ENCODE results near the gene NEO1.

Gene NEO1

GRCh38 chr15:73081321-73081958 is 29.2 kb downstream of the NEO1 start:
- Mint-ChIP-seq H3K36me3 (peaks cover 6% of the 10 kb centered on the region), H3K4me1 (no peaks in the 10 kb centered on the region), H3K9me3 (peaks cover 4% of the 10 kb centered on the region), H3K4me3 (no peak overlapping the region), H3K27ac (no peak overlapping the region), H3K27me3 (no peaks in the 10 kb centered on the region)
- ATAC-seq, result no peak

GRCh38 chr15:73082812-73083211 is 30.5 kb downstream of the NEO1 start:
- no peaks in the 10 kb centered on the region for H3K4me1 Mint-ChIP-seq
- H3K27ac Mint-ChIP-seq, result no peak overlapping the region
- H3K36me3 Mint-ChIP-seq, result peaks cover 6% of the 10 kb centered on the region
- H3K27me3 Mint-ChIP-seq, result no peaks in the 10 kb centered on the region
- no peak for ATAC-seq
- no peak overlapping the region for H3K4me3 Mint-ChIP-seq
- peaks cover 4% of the 10 kb centered on the region for H3K9me3 Mint-ChIP-seq

DNA sequence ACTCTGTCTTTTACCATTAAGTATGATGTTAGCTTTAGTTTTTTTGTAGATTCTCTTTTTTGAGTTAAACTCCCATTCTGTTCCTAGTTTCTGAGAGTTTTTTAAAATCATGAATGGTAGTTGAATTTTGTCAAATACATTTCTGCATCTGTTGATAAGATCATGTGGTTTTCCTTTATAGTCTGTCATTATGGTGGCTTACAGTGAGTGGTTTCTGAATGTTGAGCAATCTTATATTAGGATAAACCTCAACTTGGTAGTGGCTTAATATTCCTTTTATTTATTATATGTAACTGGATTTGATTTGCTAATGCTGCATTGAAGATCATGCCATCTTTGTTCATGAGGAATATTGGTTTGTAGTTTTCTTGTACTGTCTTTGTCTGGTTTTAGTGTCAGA is 34.8 kb downstream of the NEO1 start:
- no peak overlapping the region for H3K4me3 Mint-ChIP-seq
- H3K27me3 Mint-ChIP-seq, result no peaks in the 10 kb centered on the region
- ATAC-seq, result no peak
- no peaks in the 10 kb centered on the region for H3K4me1 Mint-ChIP-seq
- no peak overlapping the region for H3K27ac Mint-ChIP-seq
- H3K36me3 Mint-ChIP-seq, result peaks cover 6% of the 10 kb centered on the region
- H3K9me3 Mint-ChIP-seq, result peaks cover 4% of the 10 kb centered on the region

GRCh38 chr15:73105064-73105463 is 52.8 kb downstream of the NEO1 start:
- Mint-ChIP-seq H3K36me3 (no peaks in the 10 kb centered on the region), H3K4me1 (no peaks in the 10 kb centered on the region), H3K27ac (no peak overlapping the region), H3K4me3 (no peak overlapping the region), H3K9me3 (no peaks in the 10 kb centered on the region), H3K27me3 (no peaks in the 10 kb centered on the region)
- no peak for ATAC-seq

DNA sequence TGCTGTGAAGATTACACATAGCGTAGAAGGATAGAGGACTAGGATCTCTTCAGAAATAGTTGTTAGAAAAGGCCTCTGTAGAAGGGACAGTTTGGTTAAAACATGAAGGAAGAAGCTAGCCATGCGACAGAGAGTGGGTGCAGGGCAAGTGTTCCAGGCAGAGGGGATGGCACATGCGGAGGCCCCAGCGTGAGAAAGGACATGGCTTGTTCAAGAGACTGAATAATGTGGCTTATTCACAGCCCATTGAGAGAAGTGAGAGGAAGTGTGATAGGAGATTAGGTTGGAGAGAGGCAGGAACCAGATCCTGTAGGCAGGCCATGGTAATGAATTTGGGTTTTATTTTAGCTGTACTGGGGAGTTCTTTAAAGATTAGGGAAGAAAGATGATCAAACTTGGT is 56.4 kb downstream of the NEO1 start:
- H3K27me3 Mint-ChIP-seq, result no peaks in the 10 kb centered on the region
- H3K4me1 Mint-ChIP-seq, result no peaks in the 10 kb centered on the region
- H3K9me3 Mint-ChIP-seq, result no peaks in the 10 kb centered on the region
- no peaks in the 10 kb centered on the region for H3K36me3 Mint-ChIP-seq
- ATAC-seq, result no peak
- no peak overlapping the region for H3K4me3 Mint-ChIP-seq
- no peak overlapping the region for H3K27ac Mint-ChIP-seq

GRCh38 chr15:73109765-73110164 is 57.5 kb downstream of the NEO1 start:
- no peaks in the 10 kb centered on the region for H3K4me1 Mint-ChIP-seq
- ATAC-seq, result no peak

DNA sequence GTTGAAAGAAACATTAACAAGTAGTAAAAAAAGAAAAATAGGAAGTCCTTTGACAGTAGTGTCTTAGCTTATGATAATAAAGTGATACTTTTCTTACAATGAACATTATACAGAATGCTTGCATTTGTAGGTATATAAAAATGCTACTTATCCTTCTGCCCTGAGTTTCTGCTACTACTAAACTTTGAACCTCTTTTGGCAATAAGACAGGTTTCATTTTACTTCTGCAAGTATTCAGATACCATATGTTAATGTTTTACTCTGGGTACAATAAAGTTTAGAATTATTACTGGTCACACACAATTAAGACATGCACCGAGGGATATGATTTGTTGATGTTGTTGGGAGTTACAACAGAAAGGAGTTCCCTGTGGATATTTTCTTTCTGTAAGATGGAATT is 57.9 kb downstream of the NEO1 start:
- no peaks in the 10 kb centered on the region for H3K27me3 Mint-ChIP-seq

More at GRCh38 chr15:73109765-73110164, 57.5 kb downstream of the NEO1 start:
- H3K27me3 Mint-ChIP-seq, result no peaks in the 10 kb centered on the region
- no peak overlapping the region for H3K27ac Mint-ChIP-seq
- H3K36me3 Mint-ChIP-seq, result no peaks in the 10 kb centered on the region
- H3K4me3 Mint-ChIP-seq, result no peak overlapping the region
- H3K9me3 Mint-ChIP-seq, result no peaks in the 10 kb centered on the region

DNA sequence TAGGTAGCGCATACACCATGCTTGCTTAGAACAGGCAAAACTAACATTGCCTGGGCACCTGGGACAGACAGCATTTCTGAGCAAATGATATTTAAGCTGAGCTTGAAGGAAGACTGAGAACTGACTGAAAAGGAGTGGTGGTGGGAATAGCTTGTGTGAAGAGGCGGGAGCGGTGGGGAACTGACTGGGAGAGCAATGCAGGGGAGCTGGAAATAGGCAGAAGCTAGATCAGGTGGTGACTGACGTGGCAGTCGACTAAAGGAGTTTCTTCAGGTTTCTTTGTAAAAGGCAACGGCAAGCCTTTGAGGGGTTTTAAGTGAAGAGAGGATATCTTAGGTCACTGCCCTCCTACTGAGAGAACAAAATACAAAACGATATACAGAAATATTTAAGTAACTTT is 61.8 kb downstream of the NEO1 start:
- ATAC-seq, result no peak
- peaks cover 10% of the 10 kb centered on the region for H3K36me3 Mint-ChIP-seq
- no peaks in the 10 kb centered on the region for H3K27me3 Mint-ChIP-seq
- no peaks in the 10 kb centered on the region for H3K9me3 Mint-ChIP-seq
- H3K4me1 Mint-ChIP-seq, result no peaks in the 10 kb centered on the region
- H3K4me3 Mint-ChIP-seq, result no peak overlapping the region
- no peak overlapping the region for H3K27ac Mint-ChIP-seq

More for the DNA sequence above, 57.9 kb downstream of the NEO1 start:
- Mint-ChIP-seq H3K4me1 (no peaks in the 10 kb centered on the region), H3K36me3 (no peaks in the 10 kb centered on the region), H3K4me3 (no peak overlapping the region), H3K27ac (no peak overlapping the region), H3K9me3 (no peaks in the 10 kb centered on the region)
- no peak for ATAC-seq

- no peak overlapping the region for H3K4me3 Mint-ChIP-seq
- no peaks in the 10 kb centered on the region for H3K9me3 Mint-ChIP-seq
- no peaks in the 10 kb centered on the region for H3K4me1 Mint-ChIP-seq
- no peaks in the 10 kb centered on the region for H3K27me3 Mint-ChIP-seq
- no peak for ATAC-seq
- H3K36me3 Mint-ChIP-seq, result peaks cover 10% of the 10 kb centered on the region
- H3K27ac Mint-ChIP-seq, result no peak overlapping the region
These were observed 63.9 kb downstream of the NEO1 start for GRCh38 chr15:73116164-73116563.

GRCh38 chr15:73118055-73118454 is 65.8 kb downstream of the NEO1 start:
- no peaks in the 10 kb centered on the region for H3K9me3 Mint-ChIP-seq

GRCh38 chr15:73119478-73119877 is 67.2 kb downstream of the NEO1 start:
- H3K36me3 Mint-ChIP-seq, result peaks cover 20% of the 10 kb centered on the region
- no peak for ATAC-seq
- no peak overlapping the region for H3K27ac Mint-ChIP-seq
- H3K4me3 Mint-ChIP-seq, result no peak overlapping the region
- H3K4me1 Mint-ChIP-seq, result no peaks in the 10 kb centered on the region
- no peaks in the 10 kb centered on the region for H3K9me3 Mint-ChIP-seq
- no peaks in the 10 kb centered on the region for H3K27me3 Mint-ChIP-seq

More at GRCh38 chr15:73118055-73118454, 65.8 kb downstream of the NEO1 start:
- ATAC-seq, result no peak
- Mint-ChIP-seq H3K4me1 (no peaks in the 10 kb centered on the region), H3K36me3 (peaks cover 10% of the 10 kb centered on the region), H3K27me3 (no peaks in the 10 kb centered on the region), H3K4me3 (no peak overlapping the region), H3K27ac (no peak overlapping the region)

- no peak overlapping the region for H3K27ac Mint-ChIP-seq
- no peak for ATAC-seq
- no peaks in the 10 kb centered on the region for H3K9me3 Mint-ChIP-seq
- H3K36me3 Mint-ChIP-seq, result peaks cover 22% of the 10 kb centered on the region
- H3K4me3 Mint-ChIP-seq, result no peak overlapping the region
- H3K27me3 Mint-ChIP-seq, result no peaks in the 10 kb centered on the region
- no peaks in the 10 kb centered on the region for H3K4me1 Mint-ChIP-seq
These were observed 68.0 kb downstream of the NEO1 start for GRCh38 chr15:73120269-73120668.

- H3K27ac Mint-ChIP-seq, result no peak overlapping the region
- H3K27me3 Mint-ChIP-seq, result no peaks in the 10 kb centered on the region
- peaks cover 13% of the 10 kb centered on the region for H3K36me3 Mint-ChIP-seq
- no peak overlapping the region for H3K4me3 Mint-ChIP-seq
- no peaks in the 10 kb centered on the region for H3K9me3 Mint-ChIP-seq
- ATAC-seq, result no peak
- no peaks in the 10 kb centered on the region for H3K4me1 Mint-ChIP-seq
These were observed 73.0 kb downstream of the NEO1 start for GRCh38 chr15:73125219-73125618.

- no peak overlapping the region for H3K4me3 Mint-ChIP-seq
- ATAC-seq, result no peak
- H3K27me3 Mint-ChIP-seq, result no peaks in the 10 kb centered on the region
- H3K36me3 Mint-ChIP-seq, result peaks cover 31% of the 10 kb centered on the region
- H3K27ac Mint-ChIP-seq, result no peak overlapping the region
- H3K9me3 Mint-ChIP-seq, result no peaks in the 10 kb centered on the region
- no peaks in the 10 kb centered on the region for H3K4me1 Mint-ChIP-seq
These were observed 75.2 kb downstream of the NEO1 start for GRCh38 chr15:73127302-73127936.

DNA sequence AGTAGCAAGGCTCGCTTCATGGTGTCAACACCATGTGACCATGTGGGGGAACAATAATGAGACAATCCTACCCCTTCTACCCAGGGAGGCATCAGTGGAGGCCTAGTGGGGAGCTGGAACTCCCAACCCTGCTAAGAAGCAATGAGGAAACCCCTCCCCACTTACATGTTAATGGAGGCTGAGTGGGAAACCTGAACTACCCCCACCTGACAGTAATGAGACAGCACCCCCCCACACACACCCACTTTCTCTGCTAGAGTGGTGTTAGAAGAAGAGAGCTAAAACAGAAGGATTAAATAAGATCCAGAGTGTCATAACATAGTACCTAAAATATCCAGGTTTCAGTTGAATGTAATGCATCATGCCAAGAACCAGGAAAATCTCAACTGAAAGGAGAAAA is 78.6 kb downstream of the NEO1 start:
- no peak for ATAC-seq
- Mint-ChIP-seq H3K9me3 (no peaks in the 10 kb centered on the region), H3K36me3 (peaks cover 21% of the 10 kb centered on the region), H3K27ac (no peak overlapping the region), H3K4me1 (no peaks in the 10 kb centered on the region), H3K4me3 (no peak overlapping the region), H3K27me3 (no peaks in the 10 kb centered on the region)

- no peak for ATAC-seq
- Mint-ChIP-seq H3K36me3 (peaks cover 27% of the 10 kb centered on the region), H3K9me3 (no peaks in the 10 kb centered on the region), H3K27ac (no peak overlapping the region), H3K4me1 (no peaks in the 10 kb centered on the region), H3K4me3 (no peak overlapping the region), H3K27me3 (no peaks in the 10 kb centered on the region)
These were observed 81.9 kb downstream of the NEO1 start for GRCh38 chr15:73134196-73134595.
